Measurements from ENCODE around the gene HOXD12. TPM values are rescaled to one million over a fixed set of nuclear protein-coding genes. Genes with fewer than 3 reads are reported as not detected.

The HOXD12 gene
- 0.23 TPM for total RNA-seq

GRCh38 chr2:176099728-176100546, at the start of gene HOXD12:
TSS of gene HOXD12 (plus strand) at chr2:176099795. CDS start at chr2:176099802, 7 bp downstream.

GRCh38 chr2:176083796-176084261, 15.8 kb upstream of the HOXD12 start, which contains the start of gene EVX2:
TSS of gene EVX2 (minus strand) at chr2:176083962. CDS start at chr2:176083776, 186 bp downstream.

GRCh38 chr2:176092270-176093144, 7.1 kb upstream of the HOXD12 start, which contains the start of gene HOXD13:
TSS of gene HOXD13 (plus strand) at chr2:176092721. CDS start at chr2:176092891, 170 bp downstream.

GRCh38 chr2:176106581-176107539, 7.3 kb downstream of the HOXD12 start, which contains the start of gene HOXD11:
TSS of gene HOXD11 (plus strand) at chr2:176107280. CDS start at chr2:176107356, 76 bp downstream.

GRCh38 chr2:176115883-176116813, 16.6 kb downstream of the HOXD12 start, which contains the start of gene HOXD10:
TSS of gene HOXD10 (plus strand) at chr2:176116778. CDS start at chr2:176116834, 56 bp downstream.

GRCh38 chr2:176122683-176123410, 23.3 kb downstream of the HOXD12 start, which contains the start of gene HOXD9:
TSS of gene HOXD9 (plus strand) at chr2:176122719. CDS start at chr2:176122769, 50 bp downstream.

GRCh38 chr2:176128982-176129796, 29.6 kb downstream of the HOXD12 start, which contains the start of gene HOXD8:
TSS of gene HOXD8 (plus strand) at chr2:176129705. CDS start at chr2:176130367, 662 bp downstream.

GRCh38 chr2:176151442-176152287, 52.1 kb downstream of the HOXD12 start, which contains the start of gene HOXD4:
TSS of gene HOXD4 (plus strand) at chr2:176151550. CDS start at chr2:176151634, 84 bp downstream.

Small RNA genes lying within 50 kb of the gene (small RNA-seq; reads per million reads assigned to genes)
- 204,125 reads per million, percentile 100 among the genes with 10 or more reads in this experiment for gene MIR10B (ENCODE audit: low replicate concordance)

Other genes starting within 250 kb of the HOXD12 start
- 29.4 TPM for gene LNPK, start 97.5 kb upstream of the HOXD12 start, total RNA-seq
- not detected for gene EVX2, start 15.8 kb upstream of the HOXD12 start, total RNA-seq
- gene HOXD13, start 7.1 kb upstream of the HOXD12 start, total RNA-seq: 0.06 TPM
- gene HOXD11, start 7.5 kb downstream of the HOXD12 start, total RNA-seq: 40.2 TPM
- 86.1 TPM for gene HOXD10, start 17.0 kb downstream of the HOXD12 start, total RNA-seq
- gene HOXD9, start 22.9 kb downstream of the HOXD12 start, total RNA-seq: 50.0 TPM
- gene HOXD8, start 29.9 kb downstream of the HOXD12 start, total RNA-seq: 69.9 TPM
- 48.2 TPM for gene HOXD4, start 51.8 kb downstream of the HOXD12 start, total RNA-seq
- gene HOXD3, start 57.5 kb downstream of the HOXD12 start, total RNA-seq: 74.7 TPM
- gene HOXD1, start 88.9 kb downstream of the HOXD12 start, total RNA-seq: 5.5 TPM
- gene MTX2, start 169.6 kb downstream of the HOXD12 start, total RNA-seq: 74.2 TPM